GM21723 (cell line): ENCODE data around the gene RPH3AL.

ENCODE experiments used
- ATAC-seq: cut with Tn5 transposase; IDR thresholded peaks from one replicate; pipeline ENCODE4 v1.9.1; 2021; ENCODE audit warnings: mild to moderate bottlenecking, moderate library complexity; ENCODE audit not compliant: unreplicated experiment

Gene RPH3AL

DNA sequence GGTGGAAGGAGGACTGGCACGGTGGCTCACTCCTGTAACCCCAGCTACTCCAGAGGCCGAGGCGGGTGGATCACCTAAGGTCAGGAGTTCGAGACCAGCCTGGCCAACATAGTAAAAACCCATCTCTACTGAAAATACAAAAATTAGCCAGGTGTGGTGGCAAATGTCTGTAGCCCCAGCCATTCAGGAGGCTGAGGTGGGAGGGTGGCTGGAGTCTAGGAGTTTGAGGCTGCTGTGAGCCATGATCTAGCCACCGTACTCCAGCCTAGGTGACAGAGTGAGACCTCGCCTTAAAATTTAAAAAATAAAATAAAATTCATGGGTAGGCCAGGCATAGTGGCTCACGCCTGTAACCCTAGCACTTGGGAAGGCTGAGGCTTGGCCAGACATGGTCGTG, 1.2 kb upstream of the RPH3AL start:
- ATAC-seq, result no peak

- ATAC-seq, result no peak
Observed at GRCh38 chr17:353213-353837, 718 bp upstream of the RPH3AL start.

DNA sequence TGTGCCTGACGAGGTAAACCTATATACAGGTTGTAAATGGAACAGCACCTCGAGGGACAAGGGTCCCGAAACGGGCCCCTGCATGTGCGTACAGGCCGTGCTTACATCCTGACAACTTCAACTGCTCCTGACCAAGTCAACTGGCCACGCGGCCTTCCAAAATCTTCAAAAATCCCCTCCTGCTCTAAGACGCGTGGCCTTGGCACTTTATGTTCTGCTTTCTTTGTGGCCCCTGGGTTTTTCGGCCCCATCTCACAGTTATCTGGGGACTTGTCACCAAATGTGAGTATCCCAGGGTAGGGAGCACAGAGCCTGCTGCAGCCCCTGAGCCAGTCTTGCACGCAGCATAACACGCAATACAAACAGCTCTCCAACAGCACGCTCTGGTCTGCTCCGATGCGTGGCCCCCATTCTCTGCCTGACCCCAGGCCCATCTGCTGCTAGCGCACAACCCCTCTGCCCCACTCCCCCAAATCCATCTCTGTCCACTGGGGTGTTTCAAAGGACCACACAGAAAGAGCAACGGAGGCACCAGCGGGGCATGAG, 659 bp downstream of the RPH3AL start:
- ATAC-seq, result no peak

GRCh38 chr17:351449-351738, 1.2 kb downstream of the RPH3AL start:
- no peak for ATAC-seq

DNA sequence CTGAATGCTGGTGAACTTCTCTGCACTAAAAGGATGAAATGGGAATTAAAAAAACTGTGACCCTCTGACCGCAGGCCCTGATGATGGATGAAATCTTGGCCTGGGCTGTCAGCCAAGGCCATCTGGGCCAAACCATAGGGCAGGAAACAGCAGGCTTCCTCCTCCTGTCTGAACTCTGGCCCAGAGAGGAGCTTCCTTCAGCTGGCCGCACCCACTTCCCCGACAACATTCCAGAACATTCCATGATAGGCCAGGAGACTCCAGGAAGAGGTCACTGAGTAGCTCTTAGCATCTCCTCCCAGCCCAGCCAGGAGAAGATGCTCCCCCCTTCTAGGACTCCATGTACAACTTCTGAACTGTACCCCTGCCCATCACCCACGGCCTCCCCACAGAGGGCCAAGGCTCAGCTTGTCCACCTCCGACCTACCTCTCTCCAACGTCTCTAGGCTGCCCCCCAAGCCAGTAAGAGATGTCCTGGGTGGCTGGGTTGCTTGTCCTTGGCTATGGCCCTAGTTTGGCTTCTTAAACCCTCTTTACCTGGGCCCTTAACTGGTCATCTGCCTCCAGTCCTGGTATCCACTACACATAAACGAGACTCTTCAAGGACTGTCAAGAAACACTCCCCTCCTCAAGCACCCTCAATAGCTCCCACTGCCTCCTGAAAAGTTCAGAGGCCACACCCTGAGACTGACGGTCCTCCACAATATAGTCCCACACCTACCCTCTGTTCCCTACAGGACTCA, 1.7 kb downstream of the RPH3AL start:
- ATAC-seq, result no peak

- no peak for ATAC-seq
Observed at GRCh38 chr17:349666-350065, 2.9 kb downstream of the RPH3AL start.

DNA sequence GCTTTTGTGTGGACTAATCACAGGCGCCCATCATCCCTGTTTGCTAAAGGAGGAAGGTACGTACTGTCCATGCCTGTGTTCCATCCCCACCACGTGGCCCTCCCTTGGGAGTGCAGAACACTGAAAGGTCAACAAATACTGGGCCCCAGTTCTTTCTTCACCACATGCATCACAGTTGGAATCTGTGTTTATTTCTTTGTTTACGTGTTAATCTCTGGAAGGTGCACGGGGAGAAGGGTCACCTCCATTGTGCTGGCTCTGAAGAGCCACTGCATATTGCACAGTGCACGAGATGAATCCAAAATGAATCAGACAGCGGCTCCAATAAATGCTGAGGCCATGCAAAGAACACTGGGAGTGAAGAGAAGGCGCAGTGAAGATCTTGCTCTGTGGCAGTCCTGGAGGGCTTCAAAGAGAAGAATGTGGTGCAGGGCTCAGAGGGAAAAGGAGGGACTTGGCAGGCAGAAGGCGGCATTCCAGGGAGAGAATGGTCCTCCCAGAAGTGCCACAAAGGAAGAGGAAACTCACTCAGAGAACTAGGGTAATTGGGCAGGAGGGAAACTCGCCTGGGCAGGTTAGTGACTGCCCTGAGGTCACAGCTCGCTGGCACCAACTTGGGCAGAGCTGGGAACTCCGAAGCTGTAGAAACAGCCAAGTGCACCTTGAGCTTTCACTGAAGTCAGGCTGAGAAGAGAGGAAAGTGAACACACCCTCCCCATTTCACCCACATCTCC, 3.7 kb downstream of the RPH3AL start:
- no peak for ATAC-seq

- ATAC-seq, result no peak
Observed at GRCh38 chr17:348012-348411, 4.6 kb downstream of the RPH3AL start.

DNA sequence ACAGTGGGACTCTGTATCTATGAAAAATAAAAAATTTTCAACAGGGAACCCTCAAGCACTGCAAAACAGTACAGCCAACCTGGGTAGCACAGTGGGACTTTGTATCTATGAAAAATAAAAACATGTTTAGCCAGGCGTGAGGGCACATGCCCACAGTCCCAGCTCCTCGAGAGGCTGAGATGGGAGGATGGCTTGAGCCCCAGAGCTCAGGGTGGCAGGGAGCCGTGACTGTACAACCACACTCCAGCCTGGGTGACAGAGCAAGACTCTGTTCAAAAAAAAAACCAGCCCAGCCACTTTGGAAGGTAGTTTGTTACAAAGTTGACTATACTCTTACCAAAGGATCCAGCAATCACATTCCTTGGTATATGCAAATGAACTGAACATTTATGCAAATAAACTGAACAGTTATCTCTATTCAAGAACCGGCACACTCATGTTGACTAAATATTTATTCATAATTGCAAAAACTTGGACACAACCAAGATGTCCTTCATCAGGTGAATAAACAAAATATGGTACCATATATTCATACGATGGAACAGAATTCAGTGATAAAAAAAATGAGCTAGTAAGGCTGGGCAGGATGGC, 5.2 kb downstream of the RPH3AL start:
- no peak for ATAC-seq

DNA sequence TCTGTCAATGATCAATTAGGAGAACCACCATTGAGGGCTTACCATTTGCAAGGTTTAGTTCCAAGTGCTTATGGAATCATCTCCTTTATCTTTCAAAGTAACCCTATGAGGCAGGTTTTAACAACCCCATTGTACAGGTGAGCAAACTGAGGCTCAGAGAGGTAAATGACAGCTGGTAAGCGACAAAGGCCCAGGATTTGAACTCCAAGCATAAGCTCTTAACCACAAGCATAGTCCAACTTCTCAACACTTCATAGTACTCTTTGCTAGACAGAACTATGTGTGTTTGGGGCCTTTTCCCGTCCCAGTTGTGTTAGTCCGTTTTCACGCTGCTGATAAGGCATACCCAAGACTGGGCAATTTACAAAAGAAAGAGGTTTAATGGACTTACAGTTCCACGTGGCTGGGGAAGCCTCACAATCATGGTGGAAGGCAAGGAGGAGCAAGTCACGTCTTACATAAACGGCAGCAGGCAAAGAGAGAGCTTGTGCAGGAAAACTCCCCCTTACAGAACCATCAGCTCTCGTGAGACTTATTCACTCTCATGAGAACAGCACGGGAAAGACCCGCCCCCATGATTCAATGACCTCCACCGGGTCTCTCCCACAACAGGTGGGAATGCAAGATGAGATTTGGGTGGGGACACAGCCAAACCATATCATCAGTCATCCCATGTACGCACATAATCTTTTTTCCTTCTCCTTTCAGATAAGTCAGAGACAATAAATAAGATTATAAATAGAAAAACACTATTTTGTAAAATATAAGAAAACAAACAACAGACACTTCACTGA, 6.4 kb downstream of the RPH3AL start:
- no peak for ATAC-seq

DNA sequence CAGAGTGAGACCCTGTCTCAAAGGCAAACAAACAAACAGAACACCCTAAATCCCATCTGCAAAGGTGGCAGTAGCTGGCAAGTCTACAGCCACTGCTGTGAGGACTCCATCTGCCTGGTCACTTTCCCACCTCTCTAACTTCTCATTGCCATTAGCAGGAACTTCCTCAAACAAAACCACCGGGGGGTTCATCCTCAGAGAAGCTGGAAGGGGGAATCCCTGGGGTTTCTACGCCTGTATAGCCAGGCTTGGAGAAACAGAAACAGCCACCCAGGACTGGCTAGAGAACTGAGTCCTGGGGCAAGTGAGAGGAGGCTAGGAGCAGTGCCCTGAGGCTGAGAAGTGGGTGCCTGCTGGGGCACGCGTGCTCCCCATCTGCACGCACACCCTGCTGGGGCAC, 7.3 kb downstream of the RPH3AL start:
- ATAC-seq, result no peak

GRCh38 chr17:343875-344752, 8.5 kb downstream of the RPH3AL start:
- ATAC-seq, result no peak

- no peak for ATAC-seq
Observed at GRCh38 chr17:343211-343610, 9.4 kb downstream of the RPH3AL start.

GRCh38 chr17:340074-340473, 12.5 kb downstream of the RPH3AL start:
- no peak for ATAC-seq

DNA sequence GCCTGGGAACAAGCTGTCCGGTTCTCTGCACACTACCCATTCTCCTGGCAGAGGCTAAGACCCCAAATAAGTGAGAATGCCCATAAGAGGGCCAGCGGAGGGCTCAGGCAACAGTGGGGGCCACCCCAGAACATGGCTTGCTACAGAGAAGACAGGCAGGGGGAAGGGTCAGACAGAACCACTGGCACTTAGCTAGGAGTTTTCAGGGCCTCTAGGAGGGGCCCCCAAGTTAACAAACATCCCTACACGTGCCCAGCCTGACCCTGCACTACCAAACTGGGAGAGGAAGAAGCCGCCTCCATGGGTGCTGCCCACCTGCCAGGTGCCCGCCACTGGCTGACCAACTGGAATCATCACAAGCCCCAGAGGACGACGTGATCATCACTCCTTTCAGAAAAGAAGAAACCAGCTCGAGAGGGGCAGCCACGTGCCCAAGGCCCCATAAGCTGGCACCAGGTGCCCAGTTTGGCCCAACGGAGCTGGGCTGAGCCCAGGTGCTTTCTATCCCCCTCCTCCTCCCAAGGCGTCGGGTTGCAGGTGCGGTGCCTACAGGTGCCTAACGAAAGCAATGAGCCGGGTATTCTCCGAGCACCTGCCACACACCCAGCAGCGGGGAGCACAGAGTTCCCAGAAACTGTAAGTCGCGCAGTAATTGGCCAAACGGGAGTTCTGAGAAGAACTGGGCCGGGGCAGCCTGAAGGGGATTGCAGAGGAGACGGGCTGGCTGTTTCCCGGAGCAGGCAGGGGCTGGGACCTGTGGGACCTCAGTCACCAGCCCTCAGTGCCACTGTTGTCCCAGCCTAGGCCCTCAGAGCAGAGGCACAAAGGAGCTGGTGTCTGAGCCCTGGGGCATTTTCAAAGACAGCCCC, 13.2 kb downstream of the RPH3AL start:
- ATAC-seq, result no peak

DNA sequence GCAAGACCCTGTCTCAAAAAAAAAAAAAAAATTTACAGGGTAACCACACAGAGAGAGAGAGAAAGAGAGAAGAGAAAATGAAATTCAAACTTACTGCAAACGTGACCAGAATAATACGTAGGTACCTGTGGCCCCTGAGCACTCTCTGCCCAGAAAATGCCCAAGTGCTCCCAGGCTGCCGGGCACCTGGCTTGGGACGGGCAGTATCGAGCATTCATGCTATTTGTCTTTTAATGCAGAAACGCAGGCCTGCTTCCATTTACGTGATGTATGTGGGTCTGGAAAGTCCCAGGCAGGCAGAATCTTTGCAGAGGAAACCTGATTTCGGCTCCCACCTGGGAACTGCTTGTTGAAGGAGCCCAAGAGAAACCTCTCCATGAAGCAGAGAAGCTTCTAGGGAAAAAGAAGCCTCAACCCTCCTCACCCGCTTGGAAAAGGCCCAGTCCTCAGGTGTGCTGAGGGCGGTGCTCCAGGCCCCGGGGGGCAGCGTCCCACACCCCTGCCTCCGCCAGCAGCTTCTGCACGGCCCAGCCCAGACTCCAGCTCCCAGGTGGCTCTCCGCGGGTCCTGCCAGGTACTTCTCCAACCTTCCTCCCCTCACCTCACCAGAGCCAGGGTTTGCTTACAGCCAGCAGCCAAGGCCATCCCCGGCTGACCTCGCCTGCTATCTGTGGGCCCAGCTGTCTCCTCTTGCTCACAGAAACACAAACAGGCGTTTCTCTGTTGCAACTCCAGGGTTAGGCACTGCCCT, 14.0 kb downstream of the RPH3AL start:
- no peak for ATAC-seq

DNA sequence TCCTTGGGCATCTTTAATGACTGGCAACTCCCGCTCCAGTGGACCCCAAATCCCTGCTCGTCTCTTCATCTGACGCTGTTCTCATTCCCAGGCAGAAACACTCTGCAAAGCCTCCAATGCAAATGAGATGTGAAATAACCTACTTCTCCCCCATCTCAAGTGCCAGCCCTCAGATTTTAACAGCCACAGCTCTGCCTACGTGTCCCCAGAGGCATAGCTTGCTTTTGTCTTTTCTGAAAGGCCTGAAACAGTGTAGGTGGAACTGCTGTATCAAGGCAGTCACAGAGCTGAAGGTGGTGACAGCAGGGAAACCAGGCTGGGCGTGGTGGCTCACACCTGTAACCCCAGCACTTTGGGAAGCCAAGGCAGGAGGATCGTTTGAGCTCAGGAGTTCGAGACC, 14.7 kb downstream of the RPH3AL start:
- no peak for ATAC-seq

DNA sequence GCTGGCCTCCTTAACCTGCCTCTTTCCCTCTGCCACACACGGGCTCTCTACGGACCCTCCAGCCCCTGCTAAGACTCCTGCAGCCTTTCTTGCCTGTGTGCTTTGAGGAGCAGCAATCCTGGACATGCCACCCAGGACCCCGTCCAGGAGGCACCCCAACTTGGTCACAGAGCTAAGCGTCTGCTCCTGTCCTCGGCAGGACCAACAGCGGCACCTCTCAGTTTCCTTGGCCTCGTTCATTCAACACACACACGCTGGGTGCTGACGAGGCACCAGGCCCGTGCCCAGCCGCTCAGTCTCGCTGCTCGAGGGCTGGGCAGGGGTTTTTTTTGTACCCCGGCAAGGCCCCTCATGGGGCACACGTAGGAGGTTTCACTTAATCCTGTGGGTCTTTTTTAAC, 15.2 kb downstream of the RPH3AL start:
- no peak for ATAC-seq
